ENCODE results near the gene UHRF1. TPM values are rescaled to one million over a fixed set of nuclear protein-coding genes. Genes with fewer than 3 reads are reported as not detected.

UHRF1 gene
- polyA plus RNA-seq, 1 experiment = 10.3 TPM

- no peak for DNase-seq (ENCODE audit: low read depth)
- TF ChIP-seq CTCF (IDR thresholded peaks at IDR 0.05; ENCODE audit: insufficient read depth, low read depth, low read length) = no peak
- no peaks in the 10 kb centered on the region for H3K36me3 ChIP-seq (ENCODE audit: control insufficient read depth, insufficient read depth, low read length)
- POLR2A ChIA-PET = no interaction called here
- CTCF ChIA-PET = interaction anchor here (0.7 to 7.4 kb wide), 6 partner anchors 41 to 662 kb away, joined by 4 to 133 read pairs (median 29); no protein-coding TSS in a partner anchor
- H3K4me3 ChIP-seq (ENCODE audit: low read depth, low read length) = no peak overlapping the region
- no peaks in the 10 kb centered on the region for H3K27me3 ChIP-seq (ENCODE audit: control insufficient read depth, insufficient read depth, low read length)
These were observed 4.9 kb downstream of the UHRF1 start for GRCh38 chr19:4913996-4914735.

GRCh38 chr19:4914736-4915501 lies 5.6 kb downstream of the UHRF1 start:
- TF ChIP-seq CTCF (IDR thresholded peaks at IDR 0.05; ENCODE audit: insufficient read depth, low read depth, low read length) = no peak
- POLR2A ChIA-PET = no interaction called here
- Histone ChIP-seq H3K36me3 (ENCODE audit: control insufficient read depth, insufficient read depth, low read length) (no peaks in the 10 kb centered on the region), H3K4me3 (ENCODE audit: low read depth, low read length) (no peak overlapping the region), H3K27me3 (ENCODE audit: control insufficient read depth, insufficient read depth, low read length) (no peaks in the 10 kb centered on the region)
- CTCF ChIA-PET = interaction anchor here (1.2 to 7.4 kb wide), 4 partner anchors 42 to 116 kb away, joined by 3 to 133 read pairs (median 26); no protein-coding TSS in a partner anchor
- DNase-seq (ENCODE audit: low read depth) = peak; percentile 55

- no peaks in the 10 kb centered on the region for H3K36me3 ChIP-seq (ENCODE audit: control insufficient read depth, insufficient read depth, low read length)
- POLR2A ChIA-PET = no interaction called here
- CTCF ChIA-PET = interaction anchor here (0.6 to 7.4 kb wide), 6 partner anchors 69 to 234 kb away, joined by 3 to 133 read pairs (median 6); no protein-coding TSS in a partner anchor
- no peak for TF ChIP-seq CTCF (IDR thresholded peaks at IDR 0.05; ENCODE audit: insufficient read depth, low read depth, low read length)
- no peaks in the 10 kb centered on the region for H3K27me3 ChIP-seq (ENCODE audit: control insufficient read depth, insufficient read depth, low read length)
- no peak overlapping the region for H3K4me3 ChIP-seq (ENCODE audit: low read depth, low read length)
- DNase-seq (ENCODE audit: low read depth) = no peak
These were observed 7.2 kb downstream of the UHRF1 start for GRCh38 chr19:4916292-4917082.

DNA sequence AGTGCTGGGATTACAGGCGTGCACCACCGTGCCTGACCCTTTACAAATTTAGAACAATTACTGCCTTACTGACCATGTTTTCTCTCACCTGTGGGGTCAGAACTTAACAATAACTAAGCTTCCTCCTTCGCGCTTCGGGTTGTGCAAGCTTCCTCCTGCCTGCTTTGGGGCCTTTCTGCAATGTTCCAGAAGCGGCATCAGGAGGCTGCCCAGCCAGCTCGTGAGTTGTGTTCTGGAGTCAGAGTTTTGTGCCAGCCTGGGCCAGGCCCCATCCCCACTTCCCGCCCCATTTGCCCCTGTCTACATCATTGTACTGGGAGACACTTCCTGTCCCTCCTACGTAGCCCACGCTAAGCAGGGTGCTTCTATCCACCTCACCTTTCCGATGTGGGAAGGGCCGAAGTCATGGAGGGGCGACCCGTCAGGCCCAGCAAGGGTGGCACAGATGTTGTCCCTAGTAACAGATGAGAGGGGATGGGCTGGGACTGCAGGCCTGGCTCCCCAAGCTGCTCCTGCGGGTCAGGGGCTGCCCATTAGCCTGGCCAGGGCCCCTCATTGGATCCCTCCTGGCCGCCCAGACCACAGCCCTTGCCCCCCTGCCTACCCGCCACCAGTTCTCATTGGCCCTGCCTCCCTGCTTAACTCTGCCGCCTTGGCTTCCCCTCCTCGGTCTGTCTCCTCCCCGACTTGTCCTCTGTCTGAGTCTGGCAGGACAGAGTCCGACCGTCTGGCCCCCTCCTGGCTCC lies 13.4 kb downstream of the UHRF1 start:
- TF ChIP-seq CTCF (IDR thresholded peaks at IDR 0.05; ENCODE audit: insufficient read depth, low read depth, low read length) = no peak
- Histone ChIP-seq H3K36me3 (ENCODE audit: control insufficient read depth, insufficient read depth, low read length) (peaks cover 1% of the 10 kb centered on the region; the same call in 1 of the 2 replicates), H3K27me3 (ENCODE audit: control insufficient read depth, insufficient read depth, low read length) (no peaks in the 10 kb centered on the region), H3K4me3 (ENCODE audit: low read depth, low read length) (no peak overlapping the region)
- DNase-seq (ENCODE audit: low read depth) = no peak
- ChIA-PET POLR2A (no interaction called here), CTCF (interaction anchor here (1.3 to 1.8 kb wide), 2 partner anchors 11 to 109 kb away, joined by 3 to 5 read pairs; no protein-coding TSS in a partner anchor)

Data from BJ (cell line).